ENCODE results near the gene MYBPC1.

GRCh38 chr12:101654442-101654841, 59.7 kb downstream of the MYBPC1 start:
- TF ChIP-seq RAD21 (CRISPR knock-in tag; IDR thresholded peaks at IDR 0.05) (no peak), ZNF784 (CRISPR knock-in tag; IDR thresholded peaks at IDR 0.05; ENCODE audit: borderline replicate concordance) (no peak), SP1 (IDR thresholded peaks at IDR 0.05) (no peak), SP1 (CRISPR knock-in tag; IDR thresholded peaks at IDR 0.05) (no peak), ZNF326 (CRISPR knock-in tag; IDR thresholded peaks at IDR 0.05; ENCODE audit: borderline replicate concordance) (no peak)
- TF ChIP-seq, protein P1, sequence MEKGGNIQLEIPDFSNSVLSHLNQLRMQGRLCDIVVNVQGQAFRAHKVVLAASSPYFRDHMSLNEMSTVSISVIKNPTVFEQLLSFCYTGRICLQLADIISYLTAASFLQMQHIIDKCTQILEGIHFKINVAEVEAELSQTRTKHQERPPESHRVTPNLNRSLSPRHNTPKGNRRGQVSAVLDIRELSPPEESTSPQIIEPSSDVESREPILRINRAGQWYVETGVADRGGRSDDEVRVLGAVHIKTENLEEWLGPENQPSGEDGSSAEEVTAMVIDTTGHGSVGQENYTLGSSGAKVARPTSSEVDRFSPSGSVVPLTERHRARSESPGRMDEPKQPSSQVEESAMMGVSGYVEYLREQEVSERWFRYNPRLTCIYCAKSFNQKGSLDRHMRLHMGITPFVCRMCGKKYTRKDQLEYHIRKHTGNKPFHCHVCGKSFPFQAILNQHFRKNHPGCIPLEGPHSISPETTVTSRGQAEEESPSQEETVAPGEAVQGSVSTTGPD (CRISPR knock-in tag; IDR thresholded peaks at IDR 0.05): no peak
- TF ChIP-seq, protein P2, sequence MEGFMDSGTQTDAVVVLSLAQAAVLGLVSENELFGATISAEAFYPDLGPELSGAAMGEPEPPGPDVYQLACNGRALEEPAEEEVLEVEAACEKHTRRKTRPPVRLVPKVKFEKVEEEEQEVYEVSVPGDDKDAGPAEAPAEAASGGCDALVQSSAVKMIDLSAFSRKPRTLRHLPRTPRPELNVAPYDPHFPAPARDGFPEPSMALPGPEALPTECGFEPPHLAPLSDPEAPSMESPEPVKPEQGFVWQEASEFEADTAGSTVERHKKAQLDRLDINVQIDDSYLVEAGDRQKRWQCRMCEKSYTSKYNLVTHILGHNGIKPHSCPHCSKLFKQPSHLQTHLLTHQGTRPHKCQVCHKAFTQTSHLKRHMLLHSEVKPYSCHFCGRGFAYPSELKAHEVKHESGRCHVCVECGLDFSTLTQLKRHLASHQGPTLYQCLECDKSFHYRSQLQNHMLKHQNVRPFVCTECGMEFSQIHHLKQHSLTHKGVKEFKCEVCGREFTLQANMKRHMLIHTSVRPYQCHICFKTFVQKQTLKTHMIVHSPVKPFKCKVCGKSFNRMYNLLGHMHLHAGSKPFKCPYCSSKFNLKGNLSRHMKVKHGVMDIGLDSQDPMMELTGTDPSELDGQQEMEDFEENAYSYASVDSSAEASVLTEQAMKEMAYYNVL (CRISPR knock-in tag; IDR thresholded peaks at IDR 0.05; ENCODE audit: borderline replicate concordance): no peak
